Measurements from ENCODE around the gene CHD5. TPM values are rescaled to one million over a fixed set of nuclear protein-coding genes. Genes with fewer than 3 reads are reported as not detected.

CHD5 gene
- total and polyA plus RNA-seq, 2 of the 13 experiments (the other 11 are each of a cell fraction or from before 2014, with no cell fraction given) = 0.02 to 0.21 TPM

- H3K4me1 ChIP-seq (ENCODE audit: insufficient read depth, low read length) = peaks cover 12% of the 10 kb centered on the region
- H3K4me3 ChIP-seq (replicated peaks in 1 of 3; ENCODE audit: insufficient read depth in 1 of 3, low read depth in 2 of 3, low read length in 3 of 3) = no peak overlapping the region
- no TSS peak for BruUV-seq (replicated peaks)
- H3K9ac ChIP-seq (ENCODE audit: insufficient read depth, low read depth, low read length) = no peak overlapping the region
- no peaks in the 10 kb centered on the region for H3K36me3 ChIP-seq (replicated peaks in 1 of 2; ENCODE audit: control insufficient read depth in 1 of 2, insufficient read depth in 2 of 2, low read length in 2 of 2)
- H3K4me2 ChIP-seq (ENCODE audit: low read depth, low read length) = no peak overlapping the region
- ChIA-PET CTCF (ENCODE audit: low intra/inter-chr PET ratio, low total read pairs) (no interaction called here), POLR2A (no interaction called here)
- no peak overlapping the region for H3K27ac ChIP-seq (ENCODE audit: extremely low read length, insufficient read depth, low read length)
- H3K27me3 ChIP-seq (ENCODE audit: control insufficient read depth in 1 of 2, insufficient read depth in 2 of 2, low read length in 2 of 2) = peaks cover 18 to 72% of the 10 kb centered on the region in 2 experiments
- intact Hi-C loops (cut with micrococcal nuclease; ENCODE audit: unreplicated experiment) (no loop called here), in situ Hi-C loops (cut with HindIII; ENCODE audit: extremely low pct_ligation_motif_present, low pct_unique_long_range_greater_than_20kb) (no loop called here)
- no peaks in the 10 kb centered on the region for H3K9me3 ChIP-seq (ENCODE audit: low read length)
- DNase-seq (ENCODE audit: low spot score) (no peak), FAIRE-seq (no peak), ATAC-seq (no peak)
- no peak overlapping the region for H2AFZ ChIP-seq (ENCODE audit: low read length)
- H4K20me1 ChIP-seq (ENCODE audit: insufficient read depth, low read length) = peaks cover 13% of the 10 kb centered on the region
- 39% methylated on average over 5 of the region's 7 CpGs for WGBS (ENCODE audit: low lambda C conversion rate)
- TF ChIP-seq HNRNPH1 (optimal IDR thresholded peaks at IDR 0.05; ENCODE audit: low read depth, low read length) = no peak
- TF ChIP-seq ZNF275 (CRISPR knock-in tag; IDR thresholded peaks at IDR 0.05; ENCODE audit: borderline replicate concordance) = no peak
- TF ChIP-seq ZNF280B (CRISPR knock-in tag; IDR thresholded peaks at IDR 0.05; ENCODE audit: borderline replicate concordance) = no peak
- no peak for TF ChIP-seq KMT2A (CRISPR knock-in tag; IDR thresholded peaks at IDR 0.05)
- no peak for TF ChIP-seq HINFP (CRISPR knock-in tag; IDR thresholded peaks at IDR 0.05; ENCODE audit: low read depth)
- TF ChIP-seq MAZ (IDR thresholded peaks at IDR 0.05; ENCODE audit: borderline replicate concordance, low read depth, low read length) = no peak
- TF ChIP-seq MAZ (CRISPR knock-in tag; IDR thresholded peaks at IDR 0.05; ENCODE audit: low read depth) = no peak
- TF ChIP-seq IKZF1 (IDR thresholded peaks at IDR 0.05) = no peak
- no peak for TF ChIP-seq ZNF33B (CRISPR knock-in tag; IDR thresholded peaks at IDR 0.05)
- no peaks in the 10 kb centered on the region for H3K79me2 ChIP-seq (ENCODE audit: insufficient read depth, low read length)
Measured at GRCh38 chr1:6162341-6162740, 17.8 kb downstream of the CHD5 start.

Measured in HepG2 (cell line).